Mammary epithelial cell (primary cell): ENCODE results near the gene OSBPL9.

ENCODE experiments used
- EZH2 ChIP-seq: IDR thresholded peaks from 2 replicates; pipeline ENCODE4 v1.6.1; 2012; ENCODE audit warnings: low read length, inconsistent platforms, borderline replicate concordance
- TF ChIP-seq, protein P1 (sequence below), 2 donors: IDR thresholded peaks in 1 of 2; conservative IDR thresholded peaks in 1 of 2; 2 replicates each; pipeline ENCODE4 v1.5.1; 2011 to 2012; ENCODE audit warnings: inconsistent platforms in 2 of 2, low read length in 2 of 2, mild to moderate bottlenecking in 2 of 2, control low read depth in 1 of 2, low read depth in 1 of 2; ENCODE audit not compliant: insufficient read depth in 1 of 2; ENCODE audit errors: extremely low read depth in 1 of 2

GRCh38 chr1:51621841-51622454 is 5.1 kb downstream of the OSBPL9 start:
- TF ChIP-seq, protein P1, sequence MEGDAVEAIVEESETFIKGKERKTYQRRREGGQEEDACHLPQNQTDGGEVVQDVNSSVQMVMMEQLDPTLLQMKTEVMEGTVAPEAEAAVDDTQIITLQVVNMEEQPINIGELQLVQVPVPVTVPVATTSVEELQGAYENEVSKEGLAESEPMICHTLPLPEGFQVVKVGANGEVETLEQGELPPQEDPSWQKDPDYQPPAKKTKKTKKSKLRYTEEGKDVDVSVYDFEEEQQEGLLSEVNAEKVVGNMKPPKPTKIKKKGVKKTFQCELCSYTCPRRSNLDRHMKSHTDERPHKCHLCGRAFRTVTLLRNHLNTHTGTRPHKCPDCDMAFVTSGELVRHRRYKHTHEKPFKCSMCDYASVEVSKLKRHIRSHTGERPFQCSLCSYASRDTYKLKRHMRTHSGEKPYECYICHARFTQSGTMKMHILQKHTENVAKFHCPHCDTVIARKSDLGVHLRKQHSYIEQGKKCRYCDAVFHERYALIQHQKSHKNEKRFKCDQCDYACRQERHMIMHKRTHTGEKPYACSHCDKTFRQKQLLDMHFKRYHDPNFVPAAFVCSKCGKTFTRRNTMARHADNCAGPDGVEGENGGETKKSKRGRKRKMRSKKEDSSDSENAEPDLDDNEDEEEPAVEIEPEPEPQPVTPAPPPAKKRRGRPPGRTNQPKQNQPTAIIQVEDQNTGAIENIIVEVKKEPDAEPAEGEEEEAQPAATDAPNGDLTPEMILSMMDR (conservative IDR thresholded peaks at IDR 0.05 in 1 of 2, IDR thresholded peaks at IDR 0.05 in 1 of 2; ENCODE audit: extremely low read depth in 1 of 2, insufficient read depth in 1 of 2, low read depth in 1 of 2, low read length in 2 of 2) = no peak
- TF ChIP-seq EZH2 = no peak
